Measurements from ENCODE around the gene HHEX.
"Not testable (repeated sequence)": the region's sequence is repeated elsewhere in the genome, so short reads cannot be mapped to it uniquely, and the experiment has no call there.

HHEX gene

DNA sequence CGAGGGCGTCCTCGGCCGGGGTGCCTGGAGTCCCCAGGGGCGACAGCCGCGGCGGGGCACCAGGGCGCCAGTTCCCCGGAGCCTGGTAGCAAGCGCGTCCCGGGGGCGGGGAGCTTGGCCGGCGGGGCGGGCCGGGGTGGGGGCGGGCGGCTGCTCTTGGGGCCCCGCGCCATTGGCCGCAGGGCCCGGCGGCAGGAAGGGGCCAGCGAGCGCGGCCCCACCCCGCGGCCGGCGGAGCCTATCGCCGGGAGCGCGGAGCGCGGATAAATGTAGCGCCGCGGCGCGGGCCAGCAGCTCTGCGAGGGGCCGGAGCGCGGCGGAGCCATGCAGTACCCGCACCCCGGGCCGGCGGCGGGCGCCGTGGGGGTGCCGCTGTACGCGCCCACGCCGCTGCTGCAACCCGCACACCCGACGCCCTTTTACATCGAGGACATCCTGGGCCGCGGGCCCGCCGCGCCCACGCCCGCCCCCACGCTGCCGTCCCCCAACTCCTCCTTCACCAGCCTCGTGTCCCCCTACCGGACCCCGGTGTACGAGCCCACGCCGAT, at the start of gene HHEX:
HHEX (plus strand) TSS at position 293 of the 548 bp plus-strand sequence; CDS start at position 325, 32 bp downstream.
- no peak for DNase-seq (ENCODE audit: low spot score)

DNA sequence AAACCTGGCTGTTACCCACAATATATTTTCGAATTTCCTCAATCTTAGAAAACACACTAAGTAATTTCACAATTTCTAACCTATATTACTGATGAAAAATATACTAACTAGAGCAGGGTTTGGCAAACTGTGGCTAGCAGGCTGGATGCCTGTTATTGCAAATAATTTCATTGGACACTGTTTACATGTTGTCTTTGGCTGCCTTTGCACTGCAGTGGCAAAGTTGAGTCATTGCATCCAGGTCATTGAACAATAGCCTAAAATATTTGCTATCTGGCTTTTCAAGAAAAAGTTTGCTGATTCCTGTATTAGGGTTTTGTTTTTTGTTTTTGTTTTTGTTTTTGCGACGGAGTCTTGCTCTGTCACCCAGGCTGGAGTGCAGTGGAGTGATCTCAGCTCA, 49.6 kb upstream of the HHEX start:
- no peak for DNase-seq (ENCODE audit: low spot score)

DNA sequence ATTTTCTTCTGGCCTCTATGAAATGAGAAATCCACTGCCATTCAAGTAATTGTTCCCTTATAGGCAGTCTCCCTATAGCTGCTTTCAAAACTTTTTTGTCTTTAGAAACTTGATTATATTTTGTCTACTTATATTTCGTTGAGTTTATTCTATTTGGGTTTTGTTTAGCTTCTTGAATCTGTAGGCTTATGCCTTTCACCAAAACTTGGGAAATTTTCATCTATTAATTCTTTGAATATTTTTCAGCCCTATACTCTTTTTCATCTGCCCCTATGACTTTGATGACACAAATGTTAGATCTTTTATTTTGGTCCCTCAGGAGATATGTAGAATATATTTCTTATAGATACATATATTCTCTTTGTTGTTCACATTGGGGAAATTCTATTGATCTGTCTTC, 48.3 kb upstream of the HHEX start:
- no peak for DNase-seq (ENCODE audit: low spot score)

DNA sequence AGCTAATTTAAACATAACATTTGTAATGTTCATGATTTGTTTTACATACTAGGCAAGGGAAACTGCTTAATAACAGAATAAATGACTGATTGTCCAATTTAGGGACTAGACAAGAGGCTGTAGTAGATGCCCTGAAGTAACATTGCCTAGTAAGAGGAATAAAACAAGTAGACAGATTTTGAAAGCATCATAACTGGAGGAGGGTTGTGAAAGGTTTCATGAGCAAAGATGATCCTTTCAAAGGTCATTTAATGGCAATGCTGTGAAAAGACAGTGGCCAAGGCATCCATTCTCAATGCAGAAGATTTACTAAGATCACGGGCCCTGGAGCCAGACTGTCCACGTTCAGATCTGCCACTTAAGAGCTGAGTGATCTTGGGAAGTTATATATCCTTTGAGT, 44.8 kb upstream of the HHEX start:
- no peak for DNase-seq (ENCODE audit: low spot score)

DNA sequence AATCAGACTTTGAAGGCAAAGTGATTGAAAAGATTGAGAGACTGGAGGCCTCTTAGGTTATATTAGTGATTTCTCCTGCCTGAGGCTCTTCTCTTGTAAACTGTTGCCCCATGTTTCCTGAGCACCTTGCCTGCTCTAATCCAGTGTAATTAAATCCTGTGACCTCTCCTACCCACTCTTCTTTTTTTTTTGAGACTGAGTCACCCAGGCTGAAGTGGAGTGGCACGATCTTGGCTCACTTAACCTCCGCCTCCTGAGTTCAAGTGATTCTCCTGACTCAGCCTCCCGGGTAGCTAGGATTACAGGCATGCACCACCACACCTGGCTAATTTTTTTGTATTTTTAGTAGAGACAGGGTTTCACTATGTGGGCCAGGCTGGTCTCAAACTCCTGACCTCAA, 38.9 kb upstream of the HHEX start:
- DNase-seq (ENCODE audit: low spot score): not testable (repeated sequence)

DNA sequence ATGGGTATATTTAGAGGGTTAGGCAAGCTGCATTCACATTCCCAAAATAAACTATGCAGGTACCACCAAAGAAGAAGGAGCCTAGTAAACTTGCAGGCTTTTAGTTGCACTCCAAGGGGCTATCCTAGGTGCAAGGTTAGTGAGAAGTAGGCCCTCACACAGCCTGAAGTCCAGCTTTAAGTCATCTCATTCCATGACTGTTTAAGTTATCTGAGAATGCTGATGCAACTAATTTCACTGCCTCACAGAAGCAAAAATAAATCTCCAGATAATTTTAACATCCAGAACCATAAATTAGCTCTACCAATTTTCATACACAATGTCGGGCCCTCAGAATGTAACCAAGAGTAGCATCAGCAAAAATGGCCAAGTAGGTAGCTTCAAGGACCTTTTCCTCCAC, 34.3 kb upstream of the HHEX start:
- no peak for DNase-seq (ENCODE audit: low spot score)

DNA sequence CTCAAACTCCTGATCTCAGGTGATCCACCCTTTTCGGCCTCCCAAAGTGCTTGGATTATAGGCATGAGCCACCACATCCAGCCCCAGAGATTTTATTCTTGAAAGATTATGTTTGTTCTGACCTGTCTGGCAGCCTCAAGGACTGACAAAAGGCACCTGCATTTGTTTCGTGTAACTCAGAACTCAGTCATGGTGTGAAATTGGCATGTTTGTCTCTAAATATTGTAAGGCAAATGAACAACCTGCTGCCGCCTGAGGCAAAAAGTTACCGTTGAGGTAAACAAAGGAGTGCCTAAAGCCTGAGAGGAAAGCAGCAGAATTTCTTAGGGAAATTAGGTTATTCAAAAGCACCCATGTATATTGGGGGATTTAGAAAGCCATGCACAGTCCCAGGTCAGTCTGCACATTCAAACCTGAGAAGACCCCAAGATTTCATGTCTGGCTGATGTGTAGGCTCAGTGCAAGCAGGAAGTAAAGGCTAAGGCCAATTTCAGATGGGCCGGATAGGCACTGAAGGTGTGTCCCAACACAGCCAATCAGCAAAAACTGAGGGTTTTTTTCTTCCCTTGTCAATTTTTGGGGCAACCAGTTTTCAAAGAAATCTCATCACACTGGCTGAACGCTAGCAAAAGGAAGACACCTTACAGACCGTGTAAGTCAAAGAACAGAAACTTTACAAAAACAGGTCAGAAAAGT, 33.3 kb upstream of the HHEX start:
- no peak for DNase-seq (ENCODE audit: low spot score)

DNA sequence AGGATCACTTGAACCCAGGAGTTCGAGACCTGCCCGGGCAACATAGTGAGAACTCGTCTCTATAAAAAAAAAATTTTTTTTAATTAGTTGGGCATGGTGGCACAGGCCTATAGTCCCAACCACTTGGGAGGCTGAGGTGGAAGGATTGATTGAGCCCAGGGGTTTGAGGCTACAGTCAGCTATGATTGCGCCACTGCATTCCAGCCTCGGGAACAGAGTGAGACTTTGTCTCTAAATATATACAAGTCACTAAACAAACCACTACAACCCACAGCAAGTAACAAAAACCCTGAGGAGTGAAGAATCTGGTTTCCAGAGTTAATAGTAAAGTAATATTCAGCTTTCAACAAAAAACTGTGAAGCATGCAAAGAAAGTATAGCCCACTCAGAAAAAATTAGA, 32.7 kb upstream of the HHEX start:
- DNase-seq (ENCODE audit: low spot score): no peak

DNA sequence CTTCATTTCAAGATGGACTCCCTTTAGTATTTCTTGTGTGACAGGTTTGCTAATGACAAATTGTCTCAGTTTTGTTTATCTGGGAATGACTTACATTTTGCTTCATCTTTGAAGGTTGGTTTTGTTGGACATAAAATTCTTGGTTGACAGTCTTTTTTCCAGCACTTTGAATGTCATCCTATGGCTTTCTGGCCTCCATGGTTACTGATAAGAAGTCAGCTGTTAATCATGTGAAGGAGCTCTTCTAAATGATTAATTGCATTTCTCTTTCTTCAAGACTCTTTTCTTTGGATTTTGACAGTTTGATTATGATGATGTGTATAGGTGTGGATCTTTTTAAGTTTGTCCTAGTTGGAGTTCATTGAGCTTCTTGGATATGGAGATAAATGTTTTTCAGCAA, 26.9 kb upstream of the HHEX start:
- DNase-seq (ENCODE audit: low spot score): no peak

DNA sequence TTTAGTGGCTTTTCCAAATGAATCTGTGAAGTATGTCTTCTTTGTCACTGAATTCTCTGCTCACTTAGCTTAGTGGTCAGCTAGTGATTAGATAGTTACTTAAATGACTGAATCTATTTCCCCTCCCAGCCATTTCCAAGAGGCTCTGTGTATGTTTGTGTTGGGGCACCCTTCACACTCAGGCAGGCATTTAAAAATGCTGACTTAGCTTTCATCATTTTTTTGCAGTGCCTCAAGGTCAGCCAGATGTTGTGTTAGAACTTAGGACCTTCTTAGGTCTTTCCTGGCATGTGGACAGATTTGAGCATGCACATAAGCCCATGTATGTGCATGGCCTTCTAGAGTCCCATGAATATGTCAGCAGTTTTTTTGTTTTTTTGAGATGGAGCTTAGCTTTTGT, 25.4 kb upstream of the HHEX start:
- no peak for DNase-seq (ENCODE audit: low spot score)

DNA sequence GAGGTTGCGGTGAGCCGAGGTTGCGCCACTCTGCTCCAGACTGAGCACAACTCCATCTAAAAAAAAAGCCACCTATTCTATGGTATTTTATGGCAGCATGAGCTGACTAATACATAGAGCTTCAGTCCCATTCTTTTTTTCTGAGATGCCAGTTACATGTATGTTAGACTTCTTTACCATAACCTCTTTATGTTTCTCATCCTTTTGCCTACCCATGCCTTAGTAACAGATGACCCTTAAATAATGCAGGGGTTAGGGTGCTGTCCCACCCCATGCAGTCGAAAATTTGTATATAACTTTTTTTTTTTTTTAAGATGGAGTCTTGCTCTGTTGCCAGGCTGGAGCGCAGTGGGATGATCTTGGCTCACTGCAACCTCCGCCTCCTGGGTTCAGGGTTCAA, 22.7 kb upstream of the HHEX start:
- DNase-seq (ENCODE audit: low spot score): no peak

DNA sequence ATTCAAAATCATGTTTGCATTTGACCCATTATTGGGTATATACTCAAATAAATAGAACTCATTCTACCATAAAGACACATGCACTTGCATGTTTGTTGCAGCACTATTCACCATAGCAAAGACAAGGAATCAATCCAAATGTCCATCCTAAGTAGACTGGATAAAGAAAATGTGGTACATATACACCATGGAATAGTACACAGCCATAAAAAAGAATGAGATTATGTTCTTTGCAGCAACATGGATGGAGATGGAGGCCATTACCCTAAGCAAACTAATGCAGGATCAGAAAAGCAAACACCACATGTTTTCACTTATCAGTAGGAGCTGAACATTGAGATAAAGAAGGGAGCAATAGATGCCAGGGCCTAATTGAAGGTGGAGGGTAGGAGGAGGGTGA, 12.0 kb upstream of the HHEX start:
- DNase-seq (ENCODE audit: low spot score): no peak

DNA sequence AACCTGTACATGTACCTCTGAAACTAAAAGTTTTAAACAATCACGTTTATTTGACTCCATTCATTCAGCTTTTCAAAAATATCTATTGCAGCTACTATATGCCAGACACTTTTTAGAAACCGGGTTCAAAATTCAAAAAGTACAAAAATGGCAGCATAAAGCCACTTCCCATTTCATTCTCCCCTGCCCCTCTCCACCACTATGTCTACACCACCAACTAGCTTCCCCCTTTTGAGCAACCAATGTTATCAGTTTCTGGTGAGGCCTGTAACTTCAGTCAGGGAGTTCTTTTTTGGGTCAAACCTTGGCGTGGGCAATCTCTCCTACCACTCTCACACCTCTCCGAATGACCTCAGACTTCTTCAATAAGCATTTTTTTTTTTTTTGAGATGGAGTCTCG, 11.5 kb upstream of the HHEX start:
- no peak for DNase-seq (ENCODE audit: low spot score)

DNA sequence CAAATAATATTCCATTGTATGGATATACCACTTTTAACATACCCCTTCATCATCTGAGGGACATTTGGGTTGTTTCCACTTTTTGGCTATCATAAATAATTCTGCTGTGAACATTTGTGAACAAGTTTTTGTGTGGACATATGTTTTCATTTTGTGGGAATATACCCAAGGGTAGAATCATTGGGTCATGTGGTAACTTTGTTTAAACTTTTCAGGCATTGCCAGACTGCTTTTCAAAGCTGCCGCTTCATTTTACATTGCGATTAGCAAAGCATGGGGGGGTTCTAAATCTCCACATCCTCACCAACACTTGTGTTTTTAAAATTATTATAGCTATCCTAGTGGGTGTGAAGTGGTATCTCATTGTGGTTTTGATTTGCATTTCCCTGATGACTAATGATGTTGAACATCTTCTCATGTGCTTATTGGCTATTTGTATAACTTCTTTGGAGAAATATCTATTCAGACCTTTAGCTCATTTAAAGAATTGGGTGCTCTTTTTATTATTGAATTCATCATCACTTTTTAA, 8.4 kb upstream of the HHEX start:
- DNase-seq (ENCODE audit: low spot score): no peak

DNA sequence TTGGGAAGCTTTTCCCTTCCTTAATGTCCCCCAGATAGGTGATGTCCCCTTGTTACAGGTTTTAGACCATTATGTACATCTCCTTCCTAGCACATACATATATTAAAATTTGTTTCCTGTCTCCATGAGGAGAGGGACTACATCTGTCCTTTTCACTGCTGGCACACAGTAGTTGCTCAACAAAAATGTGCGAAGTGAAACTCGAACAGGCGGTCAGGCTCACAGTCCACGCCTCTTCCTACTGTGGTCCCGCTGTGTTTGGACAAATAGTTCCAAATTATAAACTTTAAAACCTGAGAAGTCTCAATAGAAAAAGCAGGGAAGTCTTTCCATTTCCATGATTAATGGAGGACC, 1.2 kb upstream of the HHEX start:
- DNase-seq (ENCODE audit: low spot score): no peak

DNA sequence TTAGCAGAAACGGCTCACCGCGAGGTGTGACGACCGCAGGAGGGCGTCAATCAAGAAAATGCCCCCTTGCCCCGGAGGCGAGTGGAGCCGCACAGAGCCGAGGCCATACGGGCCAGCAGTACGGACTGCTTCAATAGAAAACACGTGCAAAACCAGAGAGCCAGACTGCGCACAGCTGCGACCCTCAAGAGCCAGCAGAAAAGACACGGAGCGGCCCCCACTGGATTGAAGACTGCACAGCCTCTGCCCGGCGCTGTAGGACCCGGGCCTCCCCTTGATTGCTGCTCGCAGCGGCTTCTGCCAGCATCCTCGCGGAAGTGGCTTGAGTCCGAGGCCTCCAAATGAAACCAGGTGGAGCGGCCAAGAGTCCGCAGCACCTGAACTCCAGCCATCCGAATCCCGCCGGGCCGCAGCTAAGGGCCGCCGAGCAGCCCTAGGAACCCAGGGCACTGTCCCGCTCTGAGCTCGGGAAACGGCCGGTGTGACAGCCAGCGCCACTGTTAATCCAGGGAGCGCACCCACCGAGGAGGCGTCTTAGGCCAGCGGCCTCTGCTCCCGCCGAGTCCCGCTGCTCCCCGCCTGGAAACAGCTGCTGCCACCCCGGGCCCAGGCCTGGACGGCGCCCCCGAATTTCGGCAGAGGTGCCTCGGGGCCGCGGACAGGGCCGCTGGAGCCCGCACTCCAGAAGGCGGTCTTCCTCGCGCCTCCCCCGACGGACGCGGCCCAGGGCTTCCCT, 660 bp upstream of the HHEX start:
- DNase-seq (ENCODE audit: low spot score): no peak

DNA sequence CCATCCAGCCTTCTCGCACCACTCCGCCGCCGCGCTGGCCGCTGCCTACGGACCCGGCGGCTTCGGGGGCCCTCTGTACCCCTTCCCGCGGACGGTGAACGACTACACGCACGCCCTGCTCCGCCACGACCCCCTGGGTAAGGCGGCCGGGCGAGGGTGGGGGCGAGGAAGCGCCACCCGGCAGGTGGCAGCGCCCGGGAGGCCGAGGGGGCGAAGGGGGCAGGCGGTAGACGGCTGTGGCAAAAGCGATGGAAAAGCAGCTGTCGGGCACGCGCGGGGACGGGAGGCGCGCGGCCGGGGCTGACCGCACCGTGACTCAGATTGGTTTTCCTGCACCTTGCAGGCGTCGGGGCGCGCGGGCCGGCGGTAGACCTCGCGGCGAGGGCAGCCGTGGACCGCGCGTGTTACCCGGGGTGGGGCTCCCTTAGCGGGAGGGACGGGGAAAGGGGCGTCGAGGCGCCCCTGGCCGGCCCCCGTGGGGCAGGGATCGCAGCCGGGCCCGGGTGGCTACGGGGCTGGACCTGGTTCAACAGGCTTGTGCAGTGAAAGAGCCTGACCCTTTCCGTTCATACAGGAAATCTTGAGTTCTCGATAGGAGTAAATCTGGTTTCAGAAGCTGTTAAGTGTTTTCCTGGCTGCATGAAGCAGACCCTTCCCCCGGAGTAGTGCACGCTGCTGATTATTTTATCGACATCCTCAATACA, 608 bp downstream of the HHEX start:
- DNase-seq (ENCODE audit: low spot score): no peak

DNA sequence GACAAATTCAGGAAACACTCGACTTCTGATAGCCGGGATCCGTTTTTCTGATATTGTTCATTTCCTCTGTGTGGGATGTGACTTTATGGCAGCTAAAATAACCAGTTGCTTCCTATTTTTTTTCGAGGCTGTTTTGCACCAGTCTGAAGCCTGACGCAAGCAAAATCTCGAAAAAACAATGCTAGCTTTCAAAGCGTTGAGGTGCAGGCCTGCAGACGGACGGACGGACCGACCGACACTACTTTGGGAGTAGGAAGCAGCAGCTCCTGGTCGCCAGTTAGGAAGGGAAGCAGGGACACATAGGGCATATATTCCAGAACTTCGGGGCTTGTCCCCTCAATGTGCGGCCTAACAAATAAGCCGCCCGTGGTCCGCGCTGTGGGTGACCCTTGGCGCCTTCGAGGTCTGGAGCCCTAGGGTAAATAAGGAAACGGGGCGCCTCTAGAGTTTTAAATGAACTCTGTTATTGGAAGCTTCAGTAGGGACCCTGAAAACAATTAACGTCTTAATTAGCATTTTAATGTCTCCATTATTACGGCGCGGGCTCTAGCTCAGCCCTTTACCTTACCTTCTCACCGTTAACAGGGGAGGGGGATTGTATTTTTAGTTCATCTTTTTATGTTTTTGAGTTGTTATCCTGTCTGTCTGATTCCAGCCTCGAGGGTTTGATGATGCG, 1.3 kb downstream of the HHEX start:
- DNase-seq (ENCODE audit: low spot score): no peak

DNA sequence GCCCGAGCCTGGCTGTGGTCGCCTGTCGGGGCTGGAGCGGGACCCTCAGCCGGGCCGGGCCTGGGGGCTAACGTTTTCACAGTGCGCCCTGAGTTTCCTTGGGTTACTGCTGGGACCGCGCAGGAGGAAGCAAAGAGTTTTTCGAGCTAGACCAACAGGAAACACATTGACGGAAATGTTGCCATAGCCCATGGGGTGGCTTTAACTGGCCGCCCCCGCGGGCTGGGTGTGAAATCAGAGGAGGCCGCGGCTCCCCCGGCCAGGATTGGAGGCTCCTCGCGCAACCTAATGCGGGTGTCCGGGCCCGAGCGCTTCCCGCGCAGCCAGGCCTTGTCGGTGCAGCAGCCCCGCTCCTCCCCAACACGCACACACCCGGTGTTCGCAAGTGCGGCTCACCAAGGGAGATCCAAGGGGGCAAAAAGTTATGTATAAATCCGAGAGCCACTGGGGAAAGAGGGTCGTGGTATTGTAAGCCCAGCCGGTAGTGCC, 1.9 kb downstream of the HHEX start:
- no peak for DNase-seq (ENCODE audit: low spot score)

DNA sequence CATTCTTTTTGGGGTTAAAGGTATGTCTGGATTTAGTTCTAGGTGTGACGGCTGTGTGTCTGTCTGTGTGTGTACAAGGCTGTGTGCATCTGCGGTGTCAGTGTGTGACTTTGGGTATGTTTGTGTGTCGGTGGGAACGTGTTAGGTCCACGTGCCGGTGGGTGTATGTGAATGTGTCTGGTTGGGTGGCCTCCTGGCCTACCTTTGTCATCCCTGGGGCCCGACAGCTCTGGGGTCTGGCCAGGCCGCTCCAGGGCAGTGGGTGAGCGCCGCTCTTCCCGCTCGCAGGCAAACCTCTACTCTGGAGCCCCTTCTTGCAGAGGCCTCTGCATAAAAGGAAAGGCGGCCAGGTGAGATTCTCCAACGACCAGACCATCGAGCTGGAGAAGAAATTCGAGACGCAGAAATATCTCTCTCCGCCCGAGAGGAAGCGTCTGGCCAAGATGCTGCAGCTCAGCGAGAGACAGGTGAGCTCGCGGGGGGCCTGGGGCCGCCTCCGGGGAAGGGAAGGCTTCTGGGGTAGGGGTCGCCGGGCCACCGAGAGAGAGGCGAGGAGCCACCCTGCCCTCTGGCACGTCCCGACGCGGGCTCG, 2.4 kb downstream of the HHEX start:
- no peak for DNase-seq (ENCODE audit: low spot score)

DNA sequence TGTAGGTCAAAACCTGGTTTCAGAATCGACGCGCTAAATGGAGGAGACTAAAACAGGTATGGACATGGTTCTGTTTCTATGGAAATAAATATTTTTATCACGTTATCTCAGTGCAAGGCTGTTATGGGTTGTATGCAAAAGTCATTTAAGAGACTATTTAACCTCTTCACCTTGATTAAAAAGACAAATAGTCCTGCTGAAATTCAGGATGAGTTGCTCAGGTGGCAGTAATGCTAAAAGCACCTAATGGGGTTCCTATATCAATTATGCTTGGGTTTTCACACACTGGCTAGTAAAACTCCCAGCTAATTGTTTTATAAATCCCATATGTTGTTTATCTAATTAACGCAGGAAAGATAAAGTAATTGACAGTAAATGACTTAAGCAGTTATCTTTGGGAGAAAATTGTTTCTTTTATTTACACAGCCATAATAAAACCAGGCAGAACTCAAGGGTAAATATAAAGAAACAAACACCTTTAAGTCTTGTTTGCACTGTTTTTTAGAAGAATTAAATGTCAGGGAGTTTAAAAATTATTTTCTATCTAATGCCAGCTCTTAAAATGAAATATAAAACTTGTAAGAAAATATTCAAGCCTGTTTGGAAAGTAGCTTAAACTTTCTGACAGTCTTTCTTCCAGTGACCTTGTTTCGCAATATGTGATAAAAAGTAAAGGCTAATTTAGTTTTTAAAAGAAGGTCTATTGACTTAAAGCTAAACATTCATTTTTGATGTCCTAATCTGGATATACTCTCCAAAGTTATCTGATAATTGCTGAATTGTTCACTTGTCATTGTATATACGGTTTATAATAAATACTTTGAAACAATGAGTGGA, 3.2 kb downstream of the HHEX start:
- DNase-seq (ENCODE audit: low spot score): no peak

All from RKO (cell line).